ENCODE measurements around the gene SLC15A2. TPM values are rescaled to one million over a fixed set of nuclear protein-coding genes. Genes with fewer than 3 reads are reported as not detected.

SLC15A2 gene
- total RNA-seq, 1 experiment from 2014 or later, result 33.3 TPM

- H3K4me1 ChIP-seq (ENCODE audit: insufficient read depth, low read length, poor library complexity, severe bottlenecking), result peaks cover 24% of the 10 kb centered on the region
- H3K27ac ChIP-seq (ENCODE audit: low read depth, low read length, poor library complexity, severe bottlenecking), result peak overlapping the region; percentile 88
- no peaks in the 10 kb centered on the region for H3K27me3 ChIP-seq (replicated peaks; ENCODE audit: insufficient read depth, low read depth, low read length, poor library complexity)
- BruUV-seq (replicated peaks), result no TSS peak
- CTCF ChIA-PET, result no interaction called here
- H3K36me3 ChIP-seq (ENCODE audit: insufficient read depth, low read length, poor library complexity, severe bottlenecking), result no peaks in the 10 kb centered on the region
- DNase-seq (ENCODE audit: low spot score), result peak; percentile 17
- TF ChIP-seq, protein P1, sequence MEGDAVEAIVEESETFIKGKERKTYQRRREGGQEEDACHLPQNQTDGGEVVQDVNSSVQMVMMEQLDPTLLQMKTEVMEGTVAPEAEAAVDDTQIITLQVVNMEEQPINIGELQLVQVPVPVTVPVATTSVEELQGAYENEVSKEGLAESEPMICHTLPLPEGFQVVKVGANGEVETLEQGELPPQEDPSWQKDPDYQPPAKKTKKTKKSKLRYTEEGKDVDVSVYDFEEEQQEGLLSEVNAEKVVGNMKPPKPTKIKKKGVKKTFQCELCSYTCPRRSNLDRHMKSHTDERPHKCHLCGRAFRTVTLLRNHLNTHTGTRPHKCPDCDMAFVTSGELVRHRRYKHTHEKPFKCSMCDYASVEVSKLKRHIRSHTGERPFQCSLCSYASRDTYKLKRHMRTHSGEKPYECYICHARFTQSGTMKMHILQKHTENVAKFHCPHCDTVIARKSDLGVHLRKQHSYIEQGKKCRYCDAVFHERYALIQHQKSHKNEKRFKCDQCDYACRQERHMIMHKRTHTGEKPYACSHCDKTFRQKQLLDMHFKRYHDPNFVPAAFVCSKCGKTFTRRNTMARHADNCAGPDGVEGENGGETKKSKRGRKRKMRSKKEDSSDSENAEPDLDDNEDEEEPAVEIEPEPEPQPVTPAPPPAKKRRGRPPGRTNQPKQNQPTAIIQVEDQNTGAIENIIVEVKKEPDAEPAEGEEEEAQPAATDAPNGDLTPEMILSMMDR (conservative IDR thresholded peaks at IDR 0.05; ENCODE audit: low read depth, low read length), result no peak
- TF ChIP-seq EZH2 (IDR thresholded peaks at IDR 0.05; ENCODE audit: borderline replicate concordance, low read depth, low read length, poor library complexity, severe bottlenecking), result no peak
- POLR2A ChIA-PET (ENCODE audit: low non-redundant PET), result interaction anchor here (0.6 kb wide), 1 partner anchor 60 kb away, joined by 3 read pairs; the partner anchor contains the start of genes EAF2 and IQCB1
- peak overlapping the region; percentile 36 for H3K4me3 ChIP-seq (ENCODE audit: low read depth, low read length, poor library complexity, severe bottlenecking)
- no peaks in the 10 kb centered on the region for H3K9me3 ChIP-seq (ENCODE audit: low read depth, low read length, poor library complexity, severe bottlenecking)
- intact Hi-C loops (cut with micrococcal nuclease; ENCODE audit: unreplicated experiment), result no loop called here
Observed at GRCh38 chr3:121895121-121895520, 920 bp downstream of the SLC15A2 start.

GRCh38 chr3:121895736-121896135, 1.5 kb downstream of the SLC15A2 start:
- TF ChIP-seq, protein P1 (conservative IDR thresholded peaks at IDR 0.05; ENCODE audit: low read depth, low read length), result no peak
- TF ChIP-seq EZH2 (IDR thresholded peaks at IDR 0.05; ENCODE audit: borderline replicate concordance, low read depth, low read length, poor library complexity, severe bottlenecking), result no peak
- no peaks in the 10 kb centered on the region for H3K27me3 ChIP-seq (replicated peaks; ENCODE audit: insufficient read depth, low read depth, low read length, poor library complexity)
- ChIA-PET POLR2A (ENCODE audit: low non-redundant PET) (no interaction called here), CTCF (no interaction called here)
- DNase-seq (ENCODE audit: low spot score), result no peak
- no TSS peak for BruUV-seq (replicated peaks)
- H3K4me1 ChIP-seq (ENCODE audit: insufficient read depth, low read length, poor library complexity, severe bottlenecking), result peaks cover 24% of the 10 kb centered on the region
- no peaks in the 10 kb centered on the region for H3K9me3 ChIP-seq (ENCODE audit: low read depth, low read length, poor library complexity, severe bottlenecking)
- H3K4me3 ChIP-seq (ENCODE audit: low read depth, low read length, poor library complexity, severe bottlenecking), result no peak overlapping the region
- no peak overlapping the region for H3K27ac ChIP-seq (ENCODE audit: low read depth, low read length, poor library complexity, severe bottlenecking)
- H3K36me3 ChIP-seq (ENCODE audit: insufficient read depth, low read length, poor library complexity, severe bottlenecking), result no peaks in the 10 kb centered on the region
- intact Hi-C loops (cut with micrococcal nuclease; ENCODE audit: unreplicated experiment), result no loop called here

DNA sequence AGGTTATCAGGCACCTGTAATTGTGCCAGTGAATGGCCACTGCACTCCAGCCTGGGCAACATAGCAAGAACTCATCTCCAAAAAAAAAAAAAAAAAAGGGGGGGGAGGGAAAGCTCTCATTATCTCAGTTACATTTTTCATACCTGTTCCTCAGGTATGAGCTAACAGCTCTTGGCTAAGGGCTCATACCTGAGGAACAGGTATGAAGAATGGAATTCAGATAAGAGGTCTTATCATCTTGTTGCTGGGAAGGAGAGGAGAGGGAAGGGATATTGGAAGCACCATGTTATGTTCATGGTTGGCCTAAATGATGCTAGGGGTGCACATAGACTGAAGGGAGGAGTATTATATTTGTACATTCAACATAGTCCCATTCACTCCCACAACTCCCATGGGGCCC, 2.6 kb downstream of the SLC15A2 start:
- CTCF ChIA-PET, result no interaction called here
- Histone ChIP-seq H3K27me3 (replicated peaks; ENCODE audit: insufficient read depth, low read depth, low read length, poor library complexity) (no peaks in the 10 kb centered on the region), H3K36me3 (ENCODE audit: insufficient read depth, low read length, poor library complexity, severe bottlenecking) (no peaks in the 10 kb centered on the region), H3K4me1 (ENCODE audit: insufficient read depth, low read length, poor library complexity, severe bottlenecking) (peaks cover 24% of the 10 kb centered on the region), H3K9me3 (ENCODE audit: low read depth, low read length, poor library complexity, severe bottlenecking) (no peaks in the 10 kb centered on the region), H3K4me3 (ENCODE audit: low read depth, low read length, poor library complexity, severe bottlenecking) (no peak overlapping the region), H3K27ac (ENCODE audit: low read depth, low read length, poor library complexity, severe bottlenecking) (no peak overlapping the region)
- intact Hi-C loops (cut with micrococcal nuclease; ENCODE audit: unreplicated experiment), result no loop called here
- no TSS peak for BruUV-seq (replicated peaks)
- TF ChIP-seq EZH2 (IDR thresholded peaks at IDR 0.05; ENCODE audit: borderline replicate concordance, low read depth, low read length, poor library complexity, severe bottlenecking), result no peak
- TF ChIP-seq, protein P1 (conservative IDR thresholded peaks at IDR 0.05; ENCODE audit: low read depth, low read length), result no peak
- DNase-seq (ENCODE audit: low spot score), result peak; percentile 6
- POLR2A ChIA-PET (ENCODE audit: low non-redundant PET), result no interaction called here

Measured in A673 (cell line).